Measurements from ENCODE around the gene NAA10. TPM values are rescaled to one million over a fixed set of nuclear protein-coding genes. Genes with fewer than 3 reads are reported as not detected.

The NAA10 gene
- total RNA-seq, 1 experiment from 2014 or later = 107 TPM

DNA sequence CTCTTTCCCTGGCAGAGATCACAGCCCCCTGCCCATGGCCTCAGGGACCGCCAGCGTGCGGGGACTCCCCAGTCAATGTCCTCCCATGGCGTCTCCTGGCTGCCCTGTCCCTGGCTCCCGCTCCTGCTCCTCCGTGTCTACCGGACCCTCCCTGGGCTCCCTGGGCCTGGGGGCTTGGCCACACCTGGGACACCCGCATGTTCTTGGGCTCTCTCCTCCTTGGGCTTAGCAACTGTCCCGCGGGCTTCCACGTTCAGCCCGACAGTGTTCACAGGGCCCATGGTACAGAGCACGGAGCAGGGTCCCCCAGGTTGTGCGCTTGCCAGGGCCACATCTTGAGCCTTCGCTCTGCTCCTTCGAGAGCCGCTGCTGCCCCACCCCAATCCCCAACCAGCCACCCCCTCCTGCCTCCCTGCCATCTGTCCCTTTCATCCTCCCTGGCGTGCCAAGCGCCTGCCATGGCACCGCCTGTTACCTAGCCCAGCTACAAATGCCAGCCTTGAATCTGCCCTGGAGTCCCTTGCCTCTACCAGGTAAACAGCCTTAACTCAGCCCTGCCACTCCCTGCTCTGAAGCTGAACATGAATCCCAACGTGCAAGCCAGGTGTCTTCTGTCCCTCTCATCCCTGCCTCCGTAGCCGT, 26.5 kb downstream of the NAA10 start:
- no peak for ATAC-seq
- CTCF ChIA-PET = interaction anchor here (0.5 to 2.1 kb wide), 6 partner anchors 8 to 52 kb away, joined by 3 to 13 read pairs (median 5); no protein-coding TSS in a partner anchor
- POLR2A ChIA-PET = interaction anchor here (0.6 to 0.9 kb wide), 2 partner anchors 22 to 80 kb away, joined by 3 read pairs; partner anchors contain the start of gene L1CAM
- H3K36me3 Mint-ChIP-seq = no peaks in the 10 kb centered on the region
- no peaks in the 10 kb centered on the region for H3K9me3 Mint-ChIP-seq
- no peak overlapping the region for H3K27ac Mint-ChIP-seq
- no peak for DNase-seq (ENCODE audit: low spot score)
- no peak overlapping the region for H3K4me3 Mint-ChIP-seq
- H3K27me3 Mint-ChIP-seq (ENCODE audit: low read depth) = no peaks in the 10 kb centered on the region; the same call in 1 of the 2 replicates
- TF ChIP-seq GRHL2 (CRISPR knock-in tag; IDR thresholded peaks at IDR 0.05; ENCODE audit: insufficient replicate concordance, severe bottlenecking) (no peak), RELA (CRISPR knock-in tag; IDR thresholded peaks at IDR 0.05; ENCODE audit: borderline replicate concordance) (no peak), FOXP4 (CRISPR knock-in tag; IDR thresholded peaks at IDR 0.05) (no peak), ATF1 (CRISPR knock-in tag; IDR thresholded peaks at IDR 0.05) (no peak), GTF2I (CRISPR knock-in tag; conservative IDR thresholded peaks at IDR 0.05) (no peak), ESRRA (CRISPR knock-in tag; IDR thresholded peaks at IDR 0.05; ENCODE audit: borderline replicate concordance) (no peak), ZNF317 (CRISPR knock-in tag; IDR thresholded peaks at IDR 0.05; ENCODE audit: borderline replicate concordance, low read depth) (no peak), NFATC4 (CRISPR knock-in tag; IDR thresholded peaks at IDR 0.05) (no peak), ZNF423 (CRISPR knock-in tag; IDR thresholded peaks at IDR 0.05) (no peak), ATF6 (CRISPR knock-in tag; IDR thresholded peaks at IDR 0.05) (no peak), ZNF263 (CRISPR knock-in tag; IDR thresholded peaks at IDR 0.05; ENCODE audit: low read depth) (no peak), IRF2 (CRISPR knock-in tag; IDR thresholded peaks at IDR 0.05; ENCODE audit: borderline replicate concordance, low read depth) (no peak)
- TF ChIP-seq, protein P1, sequence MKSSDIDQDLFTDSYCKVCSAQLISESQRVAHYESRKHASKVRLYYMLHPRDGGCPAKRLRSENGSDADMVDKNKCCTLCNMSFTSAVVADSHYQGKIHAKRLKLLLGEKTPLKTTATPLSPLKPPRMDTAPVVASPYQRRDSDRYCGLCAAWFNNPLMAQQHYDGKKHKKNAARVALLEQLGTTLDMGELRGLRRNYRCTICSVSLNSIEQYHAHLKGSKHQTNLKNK (CRISPR knock-in tag; IDR thresholded peaks at IDR 0.05) = no peak
- TF ChIP-seq, protein P2, sequence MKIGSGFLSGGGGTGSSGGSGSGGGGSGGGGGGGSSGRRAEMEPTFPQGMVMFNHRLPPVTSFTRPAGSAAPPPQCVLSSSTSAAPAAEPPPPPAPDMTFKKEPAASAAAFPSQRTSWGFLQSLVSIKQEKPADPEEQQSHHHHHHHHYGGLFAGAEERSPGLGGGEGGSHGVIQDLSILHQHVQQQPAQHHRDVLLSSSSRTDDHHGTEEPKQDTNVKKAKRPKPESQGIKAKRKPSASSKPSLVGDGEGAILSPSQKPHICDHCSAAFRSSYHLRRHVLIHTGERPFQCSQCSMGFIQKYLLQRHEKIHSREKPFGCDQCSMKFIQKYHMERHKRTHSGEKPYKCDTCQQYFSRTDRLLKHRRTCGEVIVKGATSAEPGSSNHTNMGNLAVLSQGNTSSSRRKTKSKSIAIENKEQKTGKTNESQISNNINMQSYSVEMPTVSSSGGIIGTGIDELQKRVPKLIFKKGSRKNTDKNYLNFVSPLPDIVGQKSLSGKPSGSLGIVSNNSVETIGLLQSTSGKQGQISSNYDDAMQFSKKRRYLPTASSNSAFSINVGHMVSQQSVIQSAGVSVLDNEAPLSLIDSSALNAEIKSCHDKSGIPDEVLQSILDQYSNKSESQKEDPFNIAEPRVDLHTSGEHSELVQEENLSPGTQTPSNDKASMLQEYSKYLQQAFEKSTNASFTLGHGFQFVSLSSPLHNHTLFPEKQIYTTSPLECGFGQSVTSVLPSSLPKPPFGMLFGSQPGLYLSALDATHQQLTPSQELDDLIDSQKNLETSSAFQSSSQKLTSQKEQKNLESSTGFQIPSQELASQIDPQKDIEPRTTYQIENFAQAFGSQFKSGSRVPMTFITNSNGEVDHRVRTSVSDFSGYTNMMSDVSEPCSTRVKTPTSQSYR (CRISPR knock-in tag; IDR thresholded peaks at IDR 0.05) = no peak
- TF ChIP-seq, protein P3, sequence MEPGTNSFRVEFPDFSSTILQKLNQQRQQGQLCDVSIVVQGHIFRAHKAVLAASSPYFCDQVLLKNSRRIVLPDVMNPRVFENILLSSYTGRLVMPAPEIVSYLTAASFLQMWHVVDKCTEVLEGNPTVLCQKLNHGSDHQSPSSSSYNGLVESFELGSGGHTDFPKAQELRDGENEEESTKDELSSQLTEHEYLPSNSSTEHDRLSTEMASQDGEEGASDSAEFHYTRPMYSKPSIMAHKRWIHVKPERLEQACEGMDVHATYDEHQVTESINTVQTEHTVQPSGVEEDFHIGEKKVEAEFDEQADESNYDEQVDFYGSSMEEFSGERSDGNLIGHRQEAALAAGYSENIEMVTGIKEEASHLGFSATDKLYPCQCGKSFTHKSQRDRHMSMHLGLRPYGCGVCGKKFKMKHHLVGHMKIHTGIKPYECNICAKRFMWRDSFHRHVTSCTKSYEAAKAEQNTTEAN (CRISPR knock-in tag; IDR thresholded peaks at IDR 0.05) = no peak
- TF ChIP-seq, protein P4, sequence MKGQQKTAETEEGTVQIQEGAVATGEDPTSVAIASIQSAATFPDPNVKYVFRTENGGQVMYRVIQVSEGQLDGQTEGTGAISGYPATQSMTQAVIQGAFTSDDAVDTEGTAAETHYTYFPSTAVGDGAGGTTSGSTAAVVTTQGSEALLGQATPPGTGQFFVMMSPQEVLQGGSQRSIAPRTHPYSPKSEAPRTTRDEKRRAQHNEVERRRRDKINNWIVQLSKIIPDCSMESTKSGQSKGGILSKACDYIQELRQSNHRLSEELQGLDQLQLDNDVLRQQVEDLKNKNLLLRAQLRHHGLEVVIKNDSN (CRISPR knock-in tag; IDR thresholded peaks at IDR 0.05) = no peak
- peaks cover 6% of the 10 kb centered on the region for H3K4me1 Mint-ChIP-seq
